DND-41 (cell line): Measurements from ENCODE around the gene FCGR3B.
"Not testable (repeated sequence)": the region's sequence is repeated elsewhere in the genome, so short reads cannot be mapped to it uniquely, and the experiment has no call there.

Experiments
- ATAC-seq: fragments of 200-7000 bp; cut with Tn5 transposase; 3 replicates; pipeline ENCODE4 v1.9.1; 2021; ENCODE audit warnings: low read depth; ENCODE audit not compliant: insufficient read depth
- DNase-seq: peaks from one replicate; pipeline ENCODE4 v3.0.0-alpha.2; 2020
- H2AFZ ChIP-seq: 2 replicates; pipeline ENCODE4 v1.6.0; 2012; ENCODE audit warnings: low read depth, low read length
- H3K27ac ChIP-seq: 2 replicates; pipeline ENCODE4 v1.5.1; 2012; ENCODE audit warnings: low read length, inconsistent platforms
- H3K27me3 ChIP-seq: fragments of 200-600 bp; sonication (generic); 2 replicates; pipeline ENCODE4 v1.6.0; 2012; ENCODE audit warnings: low read length, mild to moderate bottlenecking, inconsistent platforms; ENCODE audit not compliant: insufficient read depth, poor library complexity
- H3K36me3 ChIP-seq: 2 replicates; pipeline ENCODE4 v1.5.1; 2012; ENCODE audit warnings: low read length, inconsistent platforms; ENCODE audit not compliant: insufficient read depth
- H3K4me1 ChIP-seq: 2 replicates; pipeline ENCODE4 v1.5.1; 2012; ENCODE audit warnings: mild to moderate bottlenecking, low read length; ENCODE audit not compliant: insufficient read depth
- H3K4me2 ChIP-seq: 2 replicates; pipeline ENCODE4 v1.6.0; 2012; ENCODE audit warnings: mild to moderate bottlenecking, moderate library complexity, low read length, inconsistent platforms; ENCODE audit not compliant: insufficient read depth
- H3K4me3 ChIP-seq, 2 experiments: fragments of 200-600 bp in 1 of 2; shearing (Covaris generic) in 1 of 2; 2 replicates each; pipeline ENCODE4 v1.5.1; 2012 to 2016; ENCODE audit warnings: inconsistent platforms in 2 of 2, low read length in 2 of 2, mild to moderate bottlenecking in 2 of 2, low read depth in 1 of 2, moderate library complexity in 1 of 2
- H3K79me2 ChIP-seq: 2 replicates; pipeline ENCODE4 v1.6.0; 2012; ENCODE audit warnings: low read length, inconsistent platforms; ENCODE audit not compliant: insufficient read depth
- H3K9ac ChIP-seq: 2 replicates; pipeline ENCODE4 v1.6.0; 2012; ENCODE audit warnings: low read depth, mild to moderate bottlenecking, inconsistent platforms, low read length, moderate library complexity
- H3K9me3 ChIP-seq: 2 replicates; pipeline ENCODE4 v1.5.1; 2012; ENCODE audit warnings: low read length, moderate library complexity, mild to moderate bottlenecking, inconsistent platforms; ENCODE audit not compliant: insufficient read depth, severe bottlenecking
- H4K20me1 ChIP-seq: 2 replicates; pipeline ENCODE4 v1.6.0; 2012; ENCODE audit warnings: low read length; ENCODE audit not compliant: insufficient read depth
- CTCF ChIP-seq: IDR thresholded peaks from 2 replicates; pipeline ENCODE4 v1.5.1; 2012; ENCODE audit warnings: borderline replicate concordance, low read length, moderate library complexity, mild to moderate bottlenecking; ENCODE audit not compliant: poor library complexity, severe bottlenecking; ENCODE audit errors: extremely low read depth
- EZH2 ChIP-seq: IDR thresholded peaks from 3 replicates; pipeline ENCODE4 v1.6.1; 2012; ENCODE audit warnings: borderline replicate concordance, low read depth, mild to moderate bottlenecking, moderate library complexity, low read length, inconsistent platforms; ENCODE audit not compliant: severe bottlenecking

The FCGR3B gene

GRCh38 chr1:161676441-161676840 is 45.5 kb upstream of the FCGR3B start:
- Histone ChIP-seq H2AFZ (no peak overlapping the region), H3K4me3 (no peak overlapping the region), H3K4me2 (no peak overlapping the region), H3K27ac (no peak overlapping the region), H4K20me1 (no peaks in the 10 kb centered on the region), H3K79me2 (no peaks in the 10 kb centered on the region), H3K4me1 (no peaks in the 10 kb centered on the region), H3K9me3 (no peaks in the 10 kb centered on the region), H3K27me3 (peaks cover 6% of the 10 kb centered on the region), H3K9ac (no peak overlapping the region), H3K36me3 (no peaks in the 10 kb centered on the region)
- DNase-seq (no peak), ATAC-seq (no peak)
- TF ChIP-seq CTCF: no peak
- TF ChIP-seq EZH2: no peak

- not testable (repeated sequence) for H3K9ac ChIP-seq, DNase-seq, H3K27me3 ChIP-seq, H3K79me2 ChIP-seq, H3K9me3 ChIP-seq, H3K4me1 ChIP-seq, H3K36me3 ChIP-seq, H3K4me2 ChIP-seq, H3K4me3 ChIP-seq, H2AFZ ChIP-seq, ATAC-seq, H3K27ac ChIP-seq, H4K20me1 ChIP-seq
Observed at GRCh38 chr1:161674908-161675307, 43.9 kb upstream of the FCGR3B start.

- H3K9me3 ChIP-seq, H2AFZ ChIP-seq, H3K4me3 ChIP-seq, ATAC-seq, H3K4me2 ChIP-seq, H3K36me3 ChIP-seq, H3K9ac ChIP-seq, H4K20me1 ChIP-seq, H3K27ac ChIP-seq, DNase-seq, H3K4me1 ChIP-seq, H3K27me3 ChIP-seq, H3K79me2 ChIP-seq: not testable (repeated sequence)
Observed at GRCh38 chr1:161674447-161674846, 43.5 kb upstream of the FCGR3B start.

GRCh38 chr1:161673437-161673836 is 42.5 kb upstream of the FCGR3B start:
- not testable (repeated sequence) for H3K4me2 ChIP-seq, ATAC-seq, H3K36me3 ChIP-seq, H3K27me3 ChIP-seq, H3K9ac ChIP-seq, H3K79me2 ChIP-seq, H3K9me3 ChIP-seq, H3K27ac ChIP-seq, H3K4me3 ChIP-seq, DNase-seq, H4K20me1 ChIP-seq, H3K4me1 ChIP-seq, H2AFZ ChIP-seq

GRCh38 chr1:161671045-161672020 is 40.4 kb upstream of the FCGR3B start:
- not testable (repeated sequence) for H3K4me1 ChIP-seq, H3K4me2 ChIP-seq, ATAC-seq, H3K9me3 ChIP-seq, DNase-seq, H3K79me2 ChIP-seq, H4K20me1 ChIP-seq, H3K4me3 ChIP-seq, H3K27ac ChIP-seq, H2AFZ ChIP-seq, H3K9ac ChIP-seq, H3K36me3 ChIP-seq, H3K27me3 ChIP-seq

GRCh38 chr1:161664689-161665088 is 33.7 kb upstream of the FCGR3B start:
- H3K79me2 ChIP-seq, H3K4me2 ChIP-seq, H3K4me1 ChIP-seq, H3K27me3 ChIP-seq, H3K9ac ChIP-seq, DNase-seq, H3K36me3 ChIP-seq, H4K20me1 ChIP-seq, H3K27ac ChIP-seq, H3K9me3 ChIP-seq, ATAC-seq, H2AFZ ChIP-seq, H3K4me3 ChIP-seq: not testable (repeated sequence)

- H2AFZ ChIP-seq, H3K9me3 ChIP-seq, H3K27me3 ChIP-seq, H3K36me3 ChIP-seq, H3K27ac ChIP-seq, H3K4me1 ChIP-seq, ATAC-seq, H3K79me2 ChIP-seq, H3K9ac ChIP-seq, H4K20me1 ChIP-seq, H3K4me3 ChIP-seq, H3K4me2 ChIP-seq, DNase-seq: not testable (repeated sequence)
Observed at GRCh38 chr1:161663569-161663968, 32.6 kb upstream of the FCGR3B start.
